A549 treated with CpdA at 1 μM for 4 hours (cell line): Measurements from ENCODE around the gene GALNS. TPM values are rescaled to one million over a fixed set of nuclear protein-coding genes. Genes with fewer than 3 reads are reported as not detected.

Experiments
- total RNA-seq: library from RNA; stranded (reverse); fragments of 200-300 nt; extraction: Qiagen RNA extraction; gene quantifications from 5 replicates; pipeline ENCODE4 v1.2.3, GENCODE V29; 2022; ENCODE audit warnings: low read depth

GALNS gene, protein sequence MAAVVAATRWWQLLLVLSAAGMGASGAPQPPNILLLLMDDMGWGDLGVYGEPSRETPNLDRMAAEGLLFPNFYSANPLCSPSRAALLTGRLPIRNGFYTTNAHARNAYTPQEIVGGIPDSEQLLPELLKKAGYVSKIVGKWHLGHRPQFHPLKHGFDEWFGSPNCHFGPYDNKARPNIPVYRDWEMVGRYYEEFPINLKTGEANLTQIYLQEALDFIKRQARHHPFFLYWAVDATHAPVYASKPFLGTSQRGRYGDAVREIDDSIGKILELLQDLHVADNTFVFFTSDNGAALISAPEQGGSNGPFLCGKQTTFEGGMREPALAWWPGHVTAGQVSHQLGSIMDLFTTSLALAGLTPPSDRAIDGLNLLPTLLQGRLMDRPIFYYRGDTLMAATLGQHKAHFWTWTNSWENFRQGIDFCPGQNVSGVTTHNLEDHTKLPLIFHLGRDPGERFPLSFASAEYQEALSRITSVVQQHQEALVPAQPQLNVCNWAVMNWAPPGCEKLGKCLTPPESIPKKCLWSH
- 34.8 to 50.0 TPM (median 48.7 TPM) in 5 replicates for total RNA-seq

GRCh38 chr16:88856828-88857727, at the start of gene GALNS, which contains the start of gene TRAPPC2L:
Gene GALNS (minus strand): TSS chr16:88856947. CDS start chr16:88856877, 70 bp downstream.
Gene TRAPPC2L (plus strand): TSS chr16:88857127. CDS start chr16:88857151, 24 bp downstream.

DNA sequence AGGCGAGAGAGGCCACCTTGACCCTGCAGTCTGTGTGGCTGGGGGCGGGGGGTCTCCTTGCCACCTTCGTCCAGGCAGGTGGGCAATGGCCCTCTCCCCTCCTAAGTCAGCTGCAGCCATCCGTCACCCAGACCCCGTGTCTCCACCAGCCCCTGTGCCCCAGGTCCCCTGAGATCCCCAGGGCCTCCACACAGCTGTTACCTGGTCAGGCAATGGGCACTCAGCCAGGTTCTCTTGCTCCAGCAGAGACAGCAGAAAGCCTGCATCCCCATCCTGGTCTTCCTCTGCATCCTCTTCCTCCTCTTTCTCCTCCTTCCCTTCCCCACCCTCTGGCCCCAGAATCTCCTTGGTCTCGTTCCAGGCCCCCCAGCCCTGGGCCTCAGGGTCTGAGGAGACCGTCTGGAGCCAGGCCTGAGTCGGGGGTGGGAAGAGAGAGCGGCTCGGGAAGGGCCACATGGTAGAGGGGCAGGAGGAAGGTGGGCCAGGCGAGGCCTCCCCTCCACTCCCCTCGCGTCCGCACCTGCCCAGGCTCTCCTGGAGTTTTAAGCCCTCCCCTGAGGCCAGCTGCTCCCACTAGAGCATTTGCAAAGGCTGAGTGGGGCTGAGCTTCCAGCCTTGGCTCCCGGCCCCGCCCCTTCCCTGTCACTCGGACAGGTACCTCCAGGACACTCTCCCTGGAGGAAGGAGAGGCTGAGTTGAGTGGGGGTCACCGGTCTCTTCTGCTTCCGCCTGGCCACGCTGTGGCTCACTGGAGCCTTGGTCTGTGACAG, 9.6 kb upstream of the GALNS start, which contains the start of gene PABPN1L:
Gene PABPN1L (minus strand): TSS at position 510 of the 770 bp plus-strand sequence. CDS start 54 bp downstream, at position 456.

DNA sequence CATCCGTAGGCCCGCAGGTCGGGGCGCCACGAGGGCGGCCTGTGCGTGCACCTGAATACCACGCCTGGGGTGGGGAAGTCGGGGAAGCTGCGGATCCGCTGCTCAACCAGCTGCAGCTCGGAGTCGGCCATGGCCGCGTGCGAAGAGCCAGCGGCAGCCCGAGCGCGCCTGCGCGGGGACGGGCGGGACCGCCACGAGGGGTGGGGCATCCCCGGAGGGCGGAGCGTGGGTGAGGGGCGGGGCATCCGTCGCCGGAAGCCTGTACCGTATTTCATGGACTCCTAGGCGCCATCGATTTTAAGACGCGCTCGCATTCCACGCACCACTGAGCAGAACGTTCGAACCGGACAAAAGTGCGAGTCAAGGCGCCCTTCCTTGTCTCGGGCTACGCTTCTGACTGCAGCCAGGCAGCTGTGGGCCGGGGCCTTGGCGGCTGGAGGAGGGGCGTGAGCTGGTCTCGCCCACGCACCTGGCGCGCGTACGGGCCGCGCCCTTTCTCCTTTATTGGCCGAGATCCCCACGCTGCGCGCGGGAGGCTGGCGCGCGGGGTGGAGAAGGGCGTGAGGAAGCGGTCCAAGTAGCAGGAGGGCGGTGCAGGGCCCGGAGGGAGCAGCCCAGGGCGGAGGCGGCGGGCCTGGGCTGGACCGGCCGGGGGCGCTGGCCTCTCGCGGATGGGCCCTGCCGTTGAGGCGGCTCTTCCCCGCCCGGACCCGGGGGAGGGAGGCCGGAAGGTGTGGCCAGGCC, 44.8 kb downstream of the GALNS start, which contains the start of gene APRT:
Gene APRT (minus strand): TSS at position 160 of the 744 bp plus-strand sequence. CDS start 29 bp downstream, at position 131.

DNA sequence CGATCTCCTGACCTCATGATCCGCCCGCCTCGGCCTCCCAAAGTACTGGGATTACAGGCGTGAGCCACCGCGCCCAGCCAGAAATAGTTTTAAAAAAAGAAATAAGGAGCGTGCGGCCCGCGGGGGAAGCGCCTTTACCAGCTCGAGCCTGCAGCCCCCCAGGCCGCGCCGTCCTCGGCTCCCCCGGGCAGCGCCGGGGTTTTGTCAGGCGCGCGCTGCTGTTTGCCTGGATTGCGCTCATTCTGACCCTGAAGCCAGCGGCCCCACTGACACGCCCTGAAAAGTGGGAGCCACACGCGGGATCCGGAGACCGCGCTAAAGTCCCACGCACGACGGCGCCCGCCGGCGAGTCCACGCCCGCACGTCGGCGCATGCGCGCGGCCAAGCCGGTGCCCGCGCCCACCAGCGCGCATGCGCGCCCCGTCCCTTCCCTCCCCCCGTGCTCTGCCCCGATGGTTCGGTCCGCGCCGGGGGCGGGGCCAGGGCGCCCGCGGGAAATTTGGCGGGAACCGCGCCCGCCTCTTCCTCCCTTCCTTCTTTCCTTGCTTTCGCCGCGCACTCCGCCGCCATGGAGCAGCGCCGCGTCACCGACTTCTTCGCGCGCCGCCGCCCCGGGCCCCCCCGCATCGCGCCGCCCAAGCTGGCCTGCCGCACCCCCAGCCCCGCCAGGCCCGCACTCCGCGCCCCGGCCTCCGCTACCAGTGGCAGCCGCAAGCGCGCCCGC, 53.3 kb downstream of the GALNS start, which contains the start of gene CDT1:
Gene CDT1 (plus strand): TSS at position 526 of the 724 bp plus-strand sequence. CDS start 43 bp downstream, at position 569.

DNA sequence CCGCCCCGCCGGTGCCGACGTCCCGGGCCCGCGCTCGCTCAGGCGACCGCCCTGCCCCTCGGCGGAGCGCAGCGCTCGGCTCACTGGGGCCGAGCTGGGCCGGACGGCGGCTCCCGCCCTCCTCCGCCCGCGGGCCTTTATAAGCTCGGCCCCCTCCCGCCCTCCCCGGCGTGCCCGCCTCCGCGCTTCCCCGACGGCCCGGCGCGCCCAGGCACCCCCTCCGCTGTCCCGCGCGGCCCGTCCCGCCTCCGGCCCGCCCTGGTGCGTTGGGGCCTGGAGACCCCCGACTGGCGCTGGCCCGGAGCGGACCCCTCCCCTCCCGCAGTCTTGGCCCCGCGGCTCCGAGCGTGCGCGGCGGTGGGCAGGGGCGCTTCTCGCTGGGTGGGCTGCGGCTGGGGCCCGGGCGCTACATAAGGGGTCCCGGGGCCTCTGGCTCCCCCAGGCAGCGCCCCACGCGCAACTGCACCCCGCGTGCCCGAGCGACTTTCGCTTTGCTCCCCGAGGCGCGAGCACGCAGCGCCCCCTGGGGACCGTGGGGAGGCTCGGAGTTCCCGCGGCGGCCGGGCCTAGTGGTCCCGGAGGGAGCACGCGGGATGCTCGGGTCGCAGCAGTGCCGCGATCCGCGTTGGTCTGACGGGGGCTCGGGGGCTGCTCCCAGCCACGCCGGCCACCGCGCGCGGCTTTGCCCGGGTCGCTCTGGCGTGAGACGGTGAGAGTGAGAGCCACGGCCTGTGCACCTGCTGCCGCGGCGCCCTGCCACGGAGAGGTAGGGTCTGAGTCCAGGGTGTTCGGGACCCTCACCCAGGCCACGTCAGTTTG, 71.4 kb downstream of the GALNS start, which contains the start of gene PIEZO1:
Gene PIEZO1 (minus strand): TSS at position 115 of the 819 bp plus-strand sequence. CDS start 256 bp downstream, outside the sequence.

Other genes with a start within 250 kb of the GALNS start
- not detected in 5 replicates for gene IL17C, start 218.4 kb downstream of the GALNS start, total RNA-seq
- 211 to 299 TPM (median 285 TPM) in 5 replicates for gene CYBA, start 205.9 kb downstream of the GALNS start, total RNA-seq
- 21.8 to 25.9 TPM (median 23.9 TPM) in 5 replicates for gene MVD, start 193.9 kb downstream of the GALNS start, total RNA-seq
- 0.08 to 0.21 TPM (median 0.14 TPM) in 4 of 5 replicates, not detected in the other for gene SNAI3, start 170.4 kb downstream of the GALNS start, total RNA-seq
- gene RNF166, start 150.5 kb downstream of the GALNS start, total RNA-seq: 10.9 to 19.8 TPM (median 16.0 TPM) in 5 replicates
- gene CTU2, start 150.4 kb downstream of the GALNS start, total RNA-seq: 23.1 to 33.9 TPM (median 31.1 TPM) in 5 replicates
- 101 to 160 TPM (median 136 TPM) in 5 replicates for gene PIEZO1, start 71.7 kb downstream of the GALNS start, total RNA-seq
- 26.1 to 35.8 TPM (median 33.5 TPM) in 5 replicates for gene CDT1, start 53.2 kb downstream of the GALNS start, total RNA-seq
- 285 to 417 TPM (median 377 TPM) in 5 replicates for gene APRT, start 45.0 kb downstream of the GALNS start, total RNA-seq
- gene TRAPPC2L, start 180 bp upstream of the GALNS start, total RNA-seq: 99.5 to 121 TPM (median 109 TPM) in 5 replicates
- gene PABPN1L, start 9.7 kb upstream of the GALNS start, total RNA-seq: not detected in 5 replicates
- gene CBFA2T3, start 120.3 kb upstream of the GALNS start, total RNA-seq: 0.29 to 0.47 TPM (median 0.41 TPM) in 5 replicates
- 16.4 to 20.2 TPM (median 18.7 TPM) in 5 replicates for gene ACSF3, start 236.9 kb upstream of the GALNS start, total RNA-seq